Fibroblast of lung (primary cell): ENCODE data around the gene ARHGDIA.

ENCODE experiments used
- CTCF ChIP-seq, 2 donors: IDR thresholded peaks in 1 of 2; conservative IDR thresholded peaks in 1 of 2; 1 replicate in 1 of 2; 2 replicates in 1 of 2; pipeline ENCODE4 v1.5.1; 2011 to 2012; ENCODE audit warnings: low read length in 2 of 2, control low read depth in 1 of 2, inconsistent platforms in 1 of 2, low read depth in 1 of 2, mild to moderate bottlenecking in 1 of 2
- EZH2 ChIP-seq: IDR thresholded peaks from 2 replicates; pipeline ENCODE4 v1.5.1; 2012; ENCODE audit warnings: low read length, control low read depth, mild to moderate bottlenecking; ENCODE audit errors: missing control alignments

- TF ChIP-seq CTCF (conservative IDR thresholded peaks at IDR 0.05 in 1 of 2, IDR thresholded peaks at IDR 0.05 in 1 of 2; ENCODE audit: low read depth in 1 of 2, low read length in 2 of 2) (no peak), EZH2 (no peak)
These were observed 28.5 kb upstream of the ARHGDIA start for GRCh38 chr17:81899514-81900166.
